Neural cell (in vitro differentiated cells): ENCODE measurements around the gene SNRPD2. TPM values are rescaled to one million over a fixed set of nuclear protein-coding genes. Genes with fewer than 3 reads are reported as not detected.

Experiments
- H2AFZ ChIP-seq: fragments of 200-600, 300-800 bp; sonication (generic), shearing (Covaris generic); 2 replicates; pipeline ENCODE4 v1.6.0; 2014; ENCODE audit warnings: low read depth, mild to moderate bottlenecking, antibody characterized with exemption, low read length, moderate library complexity
- H3F3A ChIP-seq: fragments of 200-600 bp; shearing (Covaris generic); 2 replicates; pipeline ENCODE4 v1.6.1; 2016; ENCODE audit warnings: mild to moderate bottlenecking, moderate library complexity, mixed read lengths, antibody characterized with exemption, low read length; ENCODE audit not compliant: insufficient read depth, poor library complexity, severe bottlenecking
- H3K27ac ChIP-seq: fragments of 200-600, 300-800 bp; sonication (generic), shearing (Covaris generic); 2 replicates; pipeline ENCODE4 v1.5.1; 2014; ENCODE audit warnings: mild to moderate bottlenecking, low read length, moderate library complexity
- H3K27me3 ChIP-seq: fragments of 300-800, 200-600 bp; sonication (generic), shearing (Covaris generic); 2 replicates; pipeline ENCODE4 v1.6.0; 2014; ENCODE audit warnings: mild to moderate bottlenecking, low read depth, low read length, moderate library complexity; ENCODE audit not compliant: insufficient read depth
- H3K36me3 ChIP-seq: fragments of 300-800, 200-600 bp; sonication (generic), shearing (Covaris generic); 2 replicates; pipeline ENCODE4 v1.5.1; 2014; ENCODE audit warnings: mild to moderate bottlenecking, antibody characterized with exemption, low read length, moderate library complexity; ENCODE audit not compliant: insufficient read depth
- H3K4me2 ChIP-seq: fragments of 300-800, 200-600 bp; sonication (generic), shearing (Covaris generic); 2 replicates; pipeline ENCODE4 v1.6.0; 2014; ENCODE audit warnings: mild to moderate bottlenecking, low read length
- H3K4me3 ChIP-seq: fragments of 300-800, 200-600 bp; sonication (generic), shearing (Covaris generic); 2 replicates; pipeline ENCODE4 v1.5.1; 2014; ENCODE audit warnings: mild to moderate bottlenecking, low read length, moderate library complexity
- H3K79me2 ChIP-seq: fragments of 200-600 bp; shearing (Covaris generic); replicated peaks from 2 replicates; pipeline ENCODE4 v1.6.0; 2014; ENCODE audit warnings: mild to moderate bottlenecking, low read length, moderate library complexity; ENCODE audit not compliant: insufficient read depth
- H3K9ac ChIP-seq: fragments of 300-800, 200-600 bp; sonication (generic), shearing (Covaris generic); 2 replicates; pipeline ENCODE4 v1.6.1; 2016; ENCODE audit warnings: mild to moderate bottlenecking, low read length, mixed read lengths
- H3K9me2 ChIP-seq: fragments of 200-600 bp; shearing (Covaris generic); 2 replicates; pipeline ENCODE4 v1.6.1; 2016; ENCODE audit warnings: mild to moderate bottlenecking, low read length, mixed read lengths; ENCODE audit not compliant: insufficient read depth
- H3K9me3 ChIP-seq: fragments of 200-600, 300-800 bp; sonication (generic), shearing (Covaris generic); 2 replicates; pipeline ENCODE4 v1.6.1; 2016; ENCODE audit warnings: mild to moderate bottlenecking, mixed run types, low read length, moderate library complexity, mixed read lengths
- H4K20me1 ChIP-seq: fragments of 200-600 bp; shearing (Covaris generic); 2 replicates; pipeline ENCODE4 v1.6.1; 2016; ENCODE audit warnings: mild to moderate bottlenecking, mixed run types; ENCODE audit not compliant: insufficient read depth
- EZH2 ChIP-seq: fragments of 200-600, 300-800 bp; shearing (Covaris generic), sonication (generic); IDR thresholded peaks from 2 replicates; pipeline ENCODE4 v1.6.1; 2014; ENCODE audit warnings: antibody characterized with exemption, low read length, borderline replicate concordance, mild to moderate bottlenecking; ENCODE audit not compliant: insufficient read depth, poor library complexity, severe bottlenecking
- MXI1 ChIP-seq: fragments of 450-650 bp; conservative IDR thresholded peaks from 2 replicates; pipeline ENCODE4 v1.6.1; 2014; ENCODE audit warnings: antibody characterized with exemption, mild to moderate bottlenecking; ENCODE audit not compliant: poor library complexity, severe bottlenecking
- POLR2AphosphoS5 ChIP-seq: IDR thresholded peaks from 2 replicates; pipeline ENCODE4 v1.6.1; 2012
- RAD21 ChIP-seq: fragments of 450-650 bp; conservative IDR thresholded peaks from 2 replicates; pipeline ENCODE4 v1.6.1; 2014; ENCODE audit warnings: antibody characterized with exemption, mild to moderate bottlenecking, moderate library complexity
- SMC3 ChIP-seq: fragments of 450-650 bp; conservative IDR thresholded peaks from 2 replicates; pipeline ENCODE4 v1.6.1; 2014; ENCODE audit warnings: antibody characterized with exemption, mild to moderate bottlenecking, moderate library complexity; ENCODE audit not compliant: poor library complexity
- TAF1 ChIP-seq: IDR thresholded peaks from 2 replicates; pipeline ENCODE4 v1.6.1; 2012; ENCODE audit warnings: low read depth
- polyA plus RNA-seq: library from polyadenylated mRNA; depleted of rRNA; stranded (reverse); fragments of >200 nt; gene quantifications from 2 replicates; pipeline ENCODE4 v1.2.3, GENCODE V29; 2014
- TF ChIP-seq, protein P1 (sequence below): IDR thresholded peaks from 2 replicates; pipeline ENCODE4 v1.6.1; 2012; ENCODE audit warnings: borderline replicate concordance

The SNRPD2 gene
- polyA plus RNA-seq, 1 donor from 2014 or later: 372 TPM

DNA sequence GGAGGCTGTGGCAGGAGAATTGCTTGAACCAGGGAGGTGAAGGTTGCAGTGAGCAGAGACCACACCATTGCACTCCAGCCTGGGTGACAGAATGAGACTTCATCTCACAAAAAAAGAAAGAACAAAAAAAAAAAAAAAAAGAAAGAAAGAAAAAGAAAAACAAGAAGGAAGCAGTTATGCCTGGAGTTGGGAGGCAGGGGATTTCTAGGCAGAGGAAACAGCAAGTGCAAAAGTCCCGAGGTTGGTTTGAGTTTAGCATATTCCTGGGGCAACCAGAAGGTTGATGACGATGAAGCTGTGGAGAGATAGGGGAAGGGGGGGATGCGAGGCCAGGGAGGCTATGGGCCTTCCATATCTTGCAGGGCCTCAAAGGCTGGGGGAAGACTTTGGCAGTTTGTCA is 41.0 kb downstream of the SNRPD2 start:
- Histone ChIP-seq H3F3A (no peaks in the 10 kb centered on the region), H3K9me3 (no peaks in the 10 kb centered on the region), H3K27me3 (no peaks in the 10 kb centered on the region), H3K9me2 (no peaks in the 10 kb centered on the region), H3K27ac (no peak overlapping the region), H3K9ac (no peak overlapping the region), H2AFZ (no peak overlapping the region), H4K20me1 (no peaks in the 10 kb centered on the region), H3K36me3 (no peaks in the 10 kb centered on the region), H3K79me2 (no peaks in the 10 kb centered on the region), H3K4me2 (no peak overlapping the region), H3K4me3 (no peak overlapping the region)
- TF ChIP-seq TAF1: no peak
- no peak for TF ChIP-seq POLR2AphosphoS5
- no peak for TF ChIP-seq RAD21
- TF ChIP-seq, protein P1, sequence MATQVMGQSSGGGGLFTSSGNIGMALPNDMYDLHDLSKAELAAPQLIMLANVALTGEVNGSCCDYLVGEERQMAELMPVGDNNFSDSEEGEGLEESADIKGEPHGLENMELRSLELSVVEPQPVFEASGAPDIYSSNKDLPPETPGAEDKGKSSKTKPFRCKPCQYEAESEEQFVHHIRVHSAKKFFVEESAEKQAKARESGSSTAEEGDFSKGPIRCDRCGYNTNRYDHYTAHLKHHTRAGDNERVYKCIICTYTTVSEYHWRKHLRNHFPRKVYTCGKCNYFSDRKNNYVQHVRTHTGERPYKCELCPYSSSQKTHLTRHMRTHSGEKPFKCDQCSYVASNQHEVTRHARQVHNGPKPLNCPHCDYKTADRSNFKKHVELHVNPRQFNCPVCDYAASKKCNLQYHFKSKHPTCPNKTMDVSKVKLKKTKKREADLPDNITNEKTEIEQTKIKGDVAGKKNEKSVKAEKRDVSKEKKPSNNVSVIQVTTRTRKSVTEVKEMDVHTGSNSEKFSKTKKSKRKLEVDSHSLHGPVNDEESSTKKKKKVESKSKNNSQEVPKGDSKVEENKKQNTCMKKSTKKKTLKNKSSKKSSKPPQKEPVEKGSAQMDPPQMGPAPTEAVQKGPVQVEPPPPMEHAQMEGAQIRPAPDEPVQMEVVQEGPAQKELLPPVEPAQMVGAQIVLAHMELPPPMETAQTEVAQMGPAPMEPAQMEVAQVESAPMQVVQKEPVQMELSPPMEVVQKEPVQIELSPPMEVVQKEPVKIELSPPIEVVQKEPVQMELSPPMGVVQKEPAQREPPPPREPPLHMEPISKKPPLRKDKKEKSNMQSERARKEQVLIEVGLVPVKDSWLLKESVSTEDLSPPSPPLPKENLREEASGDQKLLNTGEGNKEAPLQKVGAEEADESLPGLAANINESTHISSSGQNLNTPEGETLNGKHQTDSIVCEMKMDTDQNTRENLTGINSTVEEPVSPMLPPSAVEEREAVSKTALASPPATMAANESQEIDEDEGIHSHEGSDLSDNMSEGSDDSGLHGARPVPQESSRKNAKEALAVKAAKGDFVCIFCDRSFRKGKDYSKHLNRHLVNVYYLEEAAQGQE: no peak

DNA sequence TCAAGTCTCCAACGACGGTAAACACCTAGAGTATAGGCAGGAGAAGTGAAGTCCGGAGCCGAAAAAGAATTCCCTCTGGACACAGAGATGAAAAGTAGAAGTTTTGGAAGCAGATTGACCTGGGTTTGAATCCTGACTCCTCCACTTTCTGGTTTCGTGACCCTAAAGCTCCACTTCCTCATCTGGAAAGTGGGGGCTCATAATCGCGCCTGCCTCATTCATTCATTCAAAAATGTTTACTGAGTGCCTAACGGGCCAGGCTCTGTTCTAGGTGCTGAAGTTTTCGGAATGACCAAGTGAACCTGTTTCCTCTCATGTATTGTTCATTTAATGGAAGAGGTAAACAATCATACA is 45.4 kb downstream of the SNRPD2 start:
- peaks cover 7% of the 10 kb centered on the region for H3K27me3 ChIP-seq
- no peak overlapping the region for H3K27ac ChIP-seq
- no peaks in the 10 kb centered on the region for H3F3A ChIP-seq
- H3K4me3 ChIP-seq: peak overlapping the region; percentile 75
- H3K9ac ChIP-seq: no peak overlapping the region
- no peaks in the 10 kb centered on the region for H3K9me3 ChIP-seq
- no peak for TF ChIP-seq SMC3
- no peak for TF ChIP-seq TAF1
- TF ChIP-seq, protein P1: no peak
- TF ChIP-seq POLR2AphosphoS5: no peak
- no peak for TF ChIP-seq RAD21
- TF ChIP-seq MXI1: no peak
- TF ChIP-seq EZH2: no peak
- H3K36me3 ChIP-seq: no peaks in the 10 kb centered on the region
- no peaks in the 10 kb centered on the region for H3K79me2 ChIP-seq
- H2AFZ ChIP-seq: no peak overlapping the region
- H4K20me1 ChIP-seq: no peaks in the 10 kb centered on the region
- no peak overlapping the region for H3K4me2 ChIP-seq
- no peaks in the 10 kb centered on the region for H3K9me2 ChIP-seq
